ENCODE data around the gene TGFBR1.

GRCh38 chr9:99118782-99119466, 14.0 kb downstream of the TGFBR1 start:
- no peak for TF ChIP-seq EZH2phosphoT487 (IDR thresholded peaks at IDR 0.05; ENCODE audit: borderline replicate concordance)
- TF ChIP-seq, protein P1, sequence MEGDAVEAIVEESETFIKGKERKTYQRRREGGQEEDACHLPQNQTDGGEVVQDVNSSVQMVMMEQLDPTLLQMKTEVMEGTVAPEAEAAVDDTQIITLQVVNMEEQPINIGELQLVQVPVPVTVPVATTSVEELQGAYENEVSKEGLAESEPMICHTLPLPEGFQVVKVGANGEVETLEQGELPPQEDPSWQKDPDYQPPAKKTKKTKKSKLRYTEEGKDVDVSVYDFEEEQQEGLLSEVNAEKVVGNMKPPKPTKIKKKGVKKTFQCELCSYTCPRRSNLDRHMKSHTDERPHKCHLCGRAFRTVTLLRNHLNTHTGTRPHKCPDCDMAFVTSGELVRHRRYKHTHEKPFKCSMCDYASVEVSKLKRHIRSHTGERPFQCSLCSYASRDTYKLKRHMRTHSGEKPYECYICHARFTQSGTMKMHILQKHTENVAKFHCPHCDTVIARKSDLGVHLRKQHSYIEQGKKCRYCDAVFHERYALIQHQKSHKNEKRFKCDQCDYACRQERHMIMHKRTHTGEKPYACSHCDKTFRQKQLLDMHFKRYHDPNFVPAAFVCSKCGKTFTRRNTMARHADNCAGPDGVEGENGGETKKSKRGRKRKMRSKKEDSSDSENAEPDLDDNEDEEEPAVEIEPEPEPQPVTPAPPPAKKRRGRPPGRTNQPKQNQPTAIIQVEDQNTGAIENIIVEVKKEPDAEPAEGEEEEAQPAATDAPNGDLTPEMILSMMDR (conservative IDR thresholded peaks at IDR 0.05; ENCODE audit: low read length), result no peak

All from Loucy (cell line).